ENCODE measurements around the gene EDIL3. TPM values are rescaled to one million over a fixed set of nuclear protein-coding genes. Genes with fewer than 3 reads are reported as not detected.

EDIL3 gene
- total and polyA plus RNA-seq, 10 of the 15 experiments (the other 5 are each of a cell fraction or from before 2014, with no cell fraction given) = 0.01 to 0.62 (median 0.20) TPM

DNA sequence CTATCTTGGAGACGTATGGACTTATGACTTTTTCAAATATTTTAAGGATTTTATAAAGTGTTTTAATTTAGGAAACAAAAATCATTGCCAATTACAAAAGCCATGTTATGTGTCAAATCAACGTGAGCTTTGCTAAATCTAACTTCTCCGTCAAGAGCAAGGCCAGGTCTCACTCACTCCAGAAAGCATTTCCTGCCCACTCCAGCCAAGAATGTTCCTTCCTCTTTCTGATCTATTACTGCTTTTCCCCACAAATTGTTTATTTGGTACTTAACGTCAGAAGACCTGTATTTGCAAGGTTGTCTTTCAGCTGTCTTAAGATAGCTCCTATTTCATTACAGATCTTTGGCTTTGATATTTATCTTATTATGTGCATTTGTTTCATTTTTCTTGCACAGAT is 470.5 kb downstream of the EDIL3 start:
- H2AFZ ChIP-seq (ENCODE audit: control insufficient read depth, low read depth, low read length) = no peak overlapping the region
- H3K9me3 ChIP-seq (replicated peaks; ENCODE audit: control insufficient read depth, insufficient read depth, low read length) = no peaks in the 10 kb centered on the region
- no peak overlapping the region for H3K4me2 ChIP-seq (ENCODE audit: control insufficient read depth, insufficient read depth)
- FAIRE-seq (no peak), DNase-seq (ENCODE audit: low read depth, low spot score) (no peak), ATAC-seq (no peak)
- no peaks in the 10 kb centered on the region for H3K4me1 ChIP-seq (ENCODE audit: control insufficient read depth, insufficient read depth, low read length)
- POLR2A ChIA-PET = no interaction called here
- CTCF ChIA-PET = interaction anchor here (5.8 kb wide), 1 partner anchor 13 kb away, joined by 42 read pairs; no protein-coding TSS in a partner anchor
- SMC1A ChIA-PET (ENCODE audit: uncharacterized antibody, unreplicated experiment) = interaction anchor here (4.1 kb wide), 1 partner anchor 14 kb away, joined by 17 read pairs; no protein-coding TSS in a partner anchor
- H3K9ac ChIP-seq (ENCODE audit: control insufficient read depth, insufficient read depth, low read length) = no peak overlapping the region
- RAD21 ChIA-PET (ENCODE audit: unreplicated experiment) = no interaction called here
- BruUV-seq (replicated peaks) = no TSS peak
- H3K27me3 ChIP-seq (replicated peaks in 1 of 2; ENCODE audit: control insufficient read depth in 2 of 2, insufficient read depth in 2 of 2, low read length in 1 of 2) = no peaks in the 10 kb centered on the region
- H3K79me2 ChIP-seq (ENCODE audit: control insufficient read depth, insufficient read depth, low read length) = no peaks in the 10 kb centered on the region
- no peaks in the 10 kb centered on the region for H3K36me3 ChIP-seq (ENCODE audit: control insufficient read depth in 2 of 2, insufficient read depth in 2 of 2, low read length in 1 of 2)
- in situ Hi-C loops (cut with MboI) = no loop called here
- H3K4me3 ChIP-seq = no peak overlapping the region
- no peaks in the 10 kb centered on the region for H4K20me1 ChIP-seq (ENCODE audit: control insufficient read depth, insufficient read depth)
- TF ChIP-seq IKZF2 (IDR thresholded peaks at IDR 0.05) (no peak), USF2 (IDR thresholded peaks at IDR 0.05; ENCODE audit: borderline replicate concordance, low read depth, low read length) (no peak), EED (IDR thresholded peaks at IDR 0.05; ENCODE audit: low read depth) (no peak), SP1 (IDR thresholded peaks at IDR 0.05; ENCODE audit: low read depth, low read length) (no peak), RAD21 (IDR thresholded peaks at IDR 0.05; ENCODE audit: insufficient read depth, low read depth, low read length) (no peak), NR2F1 (conservative IDR thresholded peaks at IDR 0.05) (no peak), NR2C1 (IDR thresholded peaks at IDR 0.05) (no peak), TCF7 (IDR thresholded peaks at IDR 0.05; ENCODE audit: borderline replicate concordance) (no peak)
- TF ChIP-seq, protein P1, sequence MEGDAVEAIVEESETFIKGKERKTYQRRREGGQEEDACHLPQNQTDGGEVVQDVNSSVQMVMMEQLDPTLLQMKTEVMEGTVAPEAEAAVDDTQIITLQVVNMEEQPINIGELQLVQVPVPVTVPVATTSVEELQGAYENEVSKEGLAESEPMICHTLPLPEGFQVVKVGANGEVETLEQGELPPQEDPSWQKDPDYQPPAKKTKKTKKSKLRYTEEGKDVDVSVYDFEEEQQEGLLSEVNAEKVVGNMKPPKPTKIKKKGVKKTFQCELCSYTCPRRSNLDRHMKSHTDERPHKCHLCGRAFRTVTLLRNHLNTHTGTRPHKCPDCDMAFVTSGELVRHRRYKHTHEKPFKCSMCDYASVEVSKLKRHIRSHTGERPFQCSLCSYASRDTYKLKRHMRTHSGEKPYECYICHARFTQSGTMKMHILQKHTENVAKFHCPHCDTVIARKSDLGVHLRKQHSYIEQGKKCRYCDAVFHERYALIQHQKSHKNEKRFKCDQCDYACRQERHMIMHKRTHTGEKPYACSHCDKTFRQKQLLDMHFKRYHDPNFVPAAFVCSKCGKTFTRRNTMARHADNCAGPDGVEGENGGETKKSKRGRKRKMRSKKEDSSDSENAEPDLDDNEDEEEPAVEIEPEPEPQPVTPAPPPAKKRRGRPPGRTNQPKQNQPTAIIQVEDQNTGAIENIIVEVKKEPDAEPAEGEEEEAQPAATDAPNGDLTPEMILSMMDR (IDR thresholded peaks at IDR 0.05 in 2 of 3, conservative IDR thresholded peaks at IDR 0.05 in 1 of 3; ENCODE audit: control insufficient read depth in 2 of 3, extremely low read depth in 1 of 3, insufficient read depth in 1 of 3, low read depth in 3 of 3, low read length in 3 of 3) = no peak
- 27% methylated on average over 4 of the region's 4 CpGs for whole genome bisulfite sequencing (ENCODE audit: insufficient coverage, insufficient replicate concordance, low lambda C conversion rate, missing lambda C conversion rate)
- no peak overlapping the region for H3K27ac ChIP-seq (ENCODE audit: control insufficient read depth, insufficient read depth)
- intact Hi-C loops (cut with micrococcal nuclease; ENCODE audit: unreplicated experiment) = no loop called here
